SW 1271 (cell line): ENCODE measurements around the gene FCHSD2.
A peak's percentile ranks its signal among the peaks of the same experiment; 100 is the strongest.
"Not testable (repeated sequence)": the region's sequence is repeated elsewhere in the genome, so short reads cannot be mapped to it uniquely, and the experiment has no call there.

Experiments
- DNase-seq, 2 experiments: peaks; one replicate each; lab custom pipeline; 2025; lab: John Stamatoyannopoulos, UW

FCHSD2 gene

GRCh38 chr11:72926076-72926475, 216.0 kb downstream of the FCHSD2 start:
- DNase-seq: no peak

- DNase-seq: no peak
Measured at GRCh38 chr11:72925656-72926055, 216.5 kb downstream of the FCHSD2 start.

- peak in 1 of 2 experiments; percentile 61 for DNase-seq
Measured at GRCh38 chr11:72924568-72925190, 217.4 kb downstream of the FCHSD2 start.

GRCh38 chr11:72921028-72921716, 220.9 kb downstream of the FCHSD2 start:
- no peak for DNase-seq

- DNase-seq: no peak
Measured at GRCh38 chr11:72920001-72920400, 222.1 kb downstream of the FCHSD2 start.

GRCh38 chr11:72918851-72919250, 223.3 kb downstream of the FCHSD2 start:
- no peak for DNase-seq

GRCh38 chr11:72912253-72912652, 229.9 kb downstream of the FCHSD2 start:
- no peak for DNase-seq

- not testable (repeated sequence) for DNase-seq
Measured at GRCh38 chr11:72909558-72910388, 232.3 kb downstream of the FCHSD2 start.

GRCh38 chr11:72908032-72908676, 234.0 kb downstream of the FCHSD2 start:
- no peak for DNase-seq

- no peak for DNase-seq
Measured at GRCh38 chr11:72904016-72904415, 238.1 kb downstream of the FCHSD2 start.

GRCh38 chr11:72901374-72901773, 240.7 kb downstream of the FCHSD2 start:
- DNase-seq: no peak

GRCh38 chr11:72900013-72900412, 242.1 kb downstream of the FCHSD2 start:
- no peak for DNase-seq

GRCh38 chr11:72899238-72899637, 242.9 kb downstream of the FCHSD2 start:
- no peak for DNase-seq

GRCh38 chr11:72897506-72897905, 244.6 kb downstream of the FCHSD2 start:
- DNase-seq: no peak

- no peak for DNase-seq
Measured at GRCh38 chr11:72896431-72896830, 245.7 kb downstream of the FCHSD2 start.

- DNase-seq: no peak
Measured at GRCh38 chr11:72890881-72891280, 251.2 kb downstream of the FCHSD2 start.

- DNase-seq: no peak
Measured at GRCh38 chr11:72886619-72887018, 255.5 kb downstream of the FCHSD2 start.

GRCh38 chr11:72885749-72886609, 256.1 kb downstream of the FCHSD2 start:
- no peak for DNase-seq

- no peak for DNase-seq
Measured at GRCh38 chr11:72876147-72876546, 266.0 kb downstream of the FCHSD2 start.

GRCh38 chr11:72875736-72876135, 266.4 kb downstream of the FCHSD2 start:
- no peak for DNase-seq

GRCh38 chr11:72872012-72872411, 270.1 kb downstream of the FCHSD2 start:
- DNase-seq: no peak
